Nephron (organoid): ENCODE data around the gene ZMYM2.

ENCODE experiments used
- H3K27ac Mint-ChIP-seq, 3 experiments: 2 replicates each; pipeline ENCODE4 v1.8.0; 2020; ENCODE audit warnings: mixed read lengths in 3 of 3, mild to moderate bottlenecking in 2 of 3, moderate library complexity in 1 of 3
- H3K27me3 Mint-ChIP-seq: 2 replicates; pipeline ENCODE4 v1.8.0; 2021; ENCODE audit warnings: low read depth, mild to moderate bottlenecking, moderate library complexity, mixed read lengths
- H3K36me3 Mint-ChIP-seq: 2 replicates; pipeline ENCODE4 v1.8.0; 2020; ENCODE audit warnings: low read depth, mixed read lengths
- H3K4me1 Mint-ChIP-seq: 2 replicates; pipeline ENCODE4 v1.8.0; 2020; ENCODE audit warnings: mixed read lengths
- H3K4me3 Mint-ChIP-seq, 3 experiments: 2 replicates each; pipeline ENCODE4 v1.8.0; 2020; ENCODE audit warnings: mild to moderate bottlenecking in 3 of 3, mixed read lengths in 3 of 3, moderate library complexity in 2 of 3
- H3K9me3 Mint-ChIP-seq: 2 replicates; pipeline ENCODE4 v1.8.0; 2020; ENCODE audit warnings: mixed read lengths
- TF ChIP-seq, protein P1 (sequence below), 3 experiments: fragments of 200-600 bp; sonication (generic); IDR thresholded peaks; one replicate each; pipeline ENCODE4 v1.5.0; 2021; ENCODE audit warnings: antibody characterized with exemption in 3 of 3; ENCODE audit not compliant: unreplicated experiment in 3 of 3

ZMYM2 gene

DNA sequence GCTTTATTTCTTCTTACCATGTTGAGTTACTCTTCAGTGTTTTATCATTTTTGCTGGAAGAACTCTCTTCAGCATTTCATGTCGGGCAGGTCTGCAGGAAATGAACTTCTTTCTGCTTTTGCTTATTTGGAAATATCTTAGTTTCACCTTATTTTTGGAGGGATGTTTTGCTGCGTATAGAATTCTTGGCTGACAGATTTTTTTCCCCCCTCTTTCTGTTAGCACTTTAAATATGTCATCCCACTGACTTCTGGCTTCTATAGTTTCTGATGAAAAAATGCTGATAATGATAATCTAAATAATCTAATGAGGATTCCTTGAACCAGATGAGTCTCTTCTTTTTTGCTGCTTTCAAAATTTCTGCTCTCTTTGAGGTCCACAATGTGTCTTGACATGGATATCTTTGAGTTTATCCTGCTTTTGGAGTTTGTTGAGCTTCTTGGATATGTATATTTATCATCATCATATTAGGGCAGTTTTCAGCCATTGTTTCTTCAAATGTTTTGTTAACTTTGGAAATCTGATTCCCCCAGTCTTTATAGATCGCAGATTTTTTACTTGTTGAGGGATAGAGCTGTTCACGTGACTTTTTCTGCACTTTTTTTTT, 20.4 kb downstream of the ZMYM2 start:
- Mint-ChIP-seq H3K9me3 (peaks cover 32% of the 10 kb centered on the region), H3K4me1 (no peaks in the 10 kb centered on the region), H3K36me3 (peaks cover 87% of the 10 kb centered on the region), H3K27ac (no peak overlapping the region), H3K27me3 (no peaks in the 10 kb centered on the region), H3K4me3 (no peak overlapping the region)
- TF ChIP-seq, protein P1, sequence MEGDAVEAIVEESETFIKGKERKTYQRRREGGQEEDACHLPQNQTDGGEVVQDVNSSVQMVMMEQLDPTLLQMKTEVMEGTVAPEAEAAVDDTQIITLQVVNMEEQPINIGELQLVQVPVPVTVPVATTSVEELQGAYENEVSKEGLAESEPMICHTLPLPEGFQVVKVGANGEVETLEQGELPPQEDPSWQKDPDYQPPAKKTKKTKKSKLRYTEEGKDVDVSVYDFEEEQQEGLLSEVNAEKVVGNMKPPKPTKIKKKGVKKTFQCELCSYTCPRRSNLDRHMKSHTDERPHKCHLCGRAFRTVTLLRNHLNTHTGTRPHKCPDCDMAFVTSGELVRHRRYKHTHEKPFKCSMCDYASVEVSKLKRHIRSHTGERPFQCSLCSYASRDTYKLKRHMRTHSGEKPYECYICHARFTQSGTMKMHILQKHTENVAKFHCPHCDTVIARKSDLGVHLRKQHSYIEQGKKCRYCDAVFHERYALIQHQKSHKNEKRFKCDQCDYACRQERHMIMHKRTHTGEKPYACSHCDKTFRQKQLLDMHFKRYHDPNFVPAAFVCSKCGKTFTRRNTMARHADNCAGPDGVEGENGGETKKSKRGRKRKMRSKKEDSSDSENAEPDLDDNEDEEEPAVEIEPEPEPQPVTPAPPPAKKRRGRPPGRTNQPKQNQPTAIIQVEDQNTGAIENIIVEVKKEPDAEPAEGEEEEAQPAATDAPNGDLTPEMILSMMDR (IDR thresholded peaks at IDR 0.05; ENCODE audit: unreplicated experiment in 3 of 3) = no peak

DNA sequence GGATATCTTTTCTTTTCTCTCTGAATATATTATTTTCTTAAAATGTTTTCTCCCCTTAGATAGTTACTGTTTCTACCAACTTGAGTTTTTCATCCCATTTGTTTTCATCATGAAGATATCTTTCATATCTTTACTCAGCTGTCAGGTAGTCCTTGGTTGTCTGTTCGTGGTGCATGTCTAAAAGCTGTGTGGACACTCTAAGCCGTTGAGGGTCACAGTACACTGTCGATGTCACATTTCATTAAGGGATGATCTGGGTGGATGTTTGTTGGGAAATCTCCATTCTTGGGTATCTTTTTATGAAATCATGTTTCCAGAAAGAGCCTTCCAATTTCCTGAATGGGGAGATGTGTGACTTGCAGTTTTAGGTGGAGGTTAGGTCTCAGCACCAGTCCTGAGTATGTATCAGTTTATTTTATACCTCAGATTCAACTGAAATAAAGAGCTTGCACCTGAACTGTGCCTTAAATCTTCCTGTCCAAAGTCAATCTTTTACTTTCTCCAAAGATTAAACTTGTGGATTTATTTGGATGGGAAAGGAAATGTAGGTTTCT, 23.2 kb downstream of the ZMYM2 start:
- Mint-ChIP-seq H3K27ac (no peak overlapping the region), H3K9me3 (peaks cover 22% of the 10 kb centered on the region), H3K27me3 (no peaks in the 10 kb centered on the region), H3K36me3 (peaks cover 68% of the 10 kb centered on the region), H3K4me1 (peaks cover 7% of the 10 kb centered on the region), H3K4me3 (no peak overlapping the region)
- TF ChIP-seq, protein P1 (IDR thresholded peaks at IDR 0.05; ENCODE audit: unreplicated experiment in 3 of 3) = no peak

DNA sequence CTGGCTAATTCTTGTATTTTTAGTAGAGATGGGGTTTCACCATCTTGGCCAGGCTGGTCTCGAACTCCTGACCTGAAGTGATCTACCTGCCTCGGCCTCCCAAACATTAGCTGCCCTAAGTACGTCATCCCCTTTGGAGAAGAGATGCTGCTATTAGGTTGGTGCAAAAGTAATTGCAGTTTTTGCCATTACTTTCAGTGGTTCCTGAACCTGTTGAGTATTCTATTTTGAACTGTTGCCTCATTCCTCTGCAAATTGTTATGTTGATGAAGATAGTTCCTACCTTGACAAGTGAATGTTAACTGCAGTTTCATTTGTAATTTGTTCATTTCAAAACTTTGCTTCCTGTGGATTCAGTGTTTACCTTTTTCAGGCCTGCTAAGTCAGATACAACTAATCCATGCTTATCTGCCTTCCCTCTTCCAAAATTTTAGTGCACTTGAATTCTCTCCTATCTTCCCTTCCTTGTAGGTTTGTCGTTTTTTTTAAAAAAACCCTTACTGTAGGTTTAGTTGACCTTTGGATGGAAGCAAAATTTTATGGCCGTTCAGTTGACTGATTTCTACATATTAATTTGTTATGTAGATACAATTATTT, 24.0 kb downstream of the ZMYM2 start:
- TF ChIP-seq, protein P1 (IDR thresholded peaks at IDR 0.05; ENCODE audit: unreplicated experiment in 3 of 3) = no peak

DNA sequence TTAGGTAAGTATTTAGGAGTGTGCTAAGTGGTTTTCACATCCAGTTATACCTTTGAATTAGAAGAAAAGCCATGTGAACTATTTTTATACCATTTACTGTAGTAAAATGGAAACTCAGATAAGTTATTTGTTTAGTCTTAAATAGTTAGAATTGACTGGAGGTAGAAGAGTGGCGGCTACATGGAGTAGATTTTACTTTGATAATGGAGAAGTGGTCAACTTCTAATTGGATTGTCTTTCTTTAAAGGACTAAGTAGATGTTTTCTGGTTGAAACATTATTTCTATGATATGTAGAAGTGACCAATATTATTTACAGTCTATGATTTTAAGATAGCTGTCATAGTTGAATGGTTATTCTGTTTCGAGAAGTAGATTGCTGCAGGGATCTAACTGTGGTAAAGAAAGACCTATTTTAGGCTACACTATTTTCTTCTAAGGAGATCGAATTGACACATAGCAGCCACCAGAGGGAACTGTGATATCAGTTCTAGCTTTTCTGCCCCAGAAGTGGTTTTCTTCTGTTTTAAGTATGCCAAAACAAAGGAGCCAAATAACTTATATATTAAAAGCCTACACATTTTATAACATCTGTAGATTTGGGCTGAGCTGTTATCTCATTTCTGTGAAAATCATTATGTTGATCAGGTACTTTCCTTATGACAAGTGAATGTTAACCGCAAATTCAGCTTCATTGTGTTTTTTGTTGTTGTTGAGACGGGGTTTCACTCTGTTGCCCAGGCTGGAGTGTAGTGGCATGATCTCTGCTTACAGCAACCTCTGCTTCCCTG, 26.1 kb downstream of the ZMYM2 start:
- TF ChIP-seq, protein P1 (IDR thresholded peaks at IDR 0.05; ENCODE audit: unreplicated experiment in 3 of 3) = peak; percentile 41 to 59 (median 47)
- Mint-ChIP-seq H3K36me3 (peaks cover 55% of the 10 kb centered on the region), H3K27me3 (no peaks in the 10 kb centered on the region), H3K4me3 (no peak overlapping the region), H3K4me1 (peaks cover 8% of the 10 kb centered on the region), H3K27ac (peak overlapping the region in 1 of 3 experiments; percentile 19), H3K9me3 (peaks cover 3% of the 10 kb centered on the region)

More for the DNA sequence above, 24.0 kb downstream of the ZMYM2 start:
- Mint-ChIP-seq H3K36me3 (peaks cover 63% of the 10 kb centered on the region), H3K4me1 (peaks cover 7% of the 10 kb centered on the region), H3K9me3 (peaks cover 15% of the 10 kb centered on the region), H3K27ac (no peak overlapping the region), H3K27me3 (no peaks in the 10 kb centered on the region), H3K4me3 (no peak overlapping the region)

DNA sequence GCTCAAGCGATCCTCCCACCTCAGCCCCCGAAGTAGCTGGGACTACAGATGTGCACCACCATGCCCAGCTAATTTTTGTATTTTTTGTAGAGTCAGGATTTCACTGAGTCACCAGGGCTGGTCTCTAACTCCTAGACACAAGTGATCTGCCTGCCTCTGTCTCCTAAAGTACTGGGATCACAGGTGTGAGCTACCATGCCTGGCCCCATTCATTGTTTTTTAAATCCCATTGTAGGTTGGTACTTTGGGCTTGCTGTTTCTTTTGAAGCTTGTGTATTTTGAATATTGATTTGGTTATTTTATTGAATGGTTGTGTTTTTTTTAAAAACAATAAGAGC, 26.7 kb downstream of the ZMYM2 start:
- peaks cover 2% of the 10 kb centered on the region for H3K9me3 Mint-ChIP-seq
- H3K4me1 Mint-ChIP-seq = peaks cover 14% of the 10 kb centered on the region

More for the DNA sequence above, 26.7 kb downstream of the ZMYM2 start:
- peaks cover 55% of the 10 kb centered on the region for H3K36me3 Mint-ChIP-seq
- TF ChIP-seq, protein P1 (IDR thresholded peaks at IDR 0.05; ENCODE audit: unreplicated experiment in 3 of 3) = no peak
- H3K27me3 Mint-ChIP-seq = no peaks in the 10 kb centered on the region
- no peak overlapping the region for H3K4me3 Mint-ChIP-seq
- H3K27ac Mint-ChIP-seq = no peak overlapping the region
